Measurements from ENCODE around the gene ACSL1.
"Not testable (repeated sequence)": the region's sequence is repeated elsewhere in the genome, so short reads cannot be mapped to it uniquely, and the experiment has no call there.

ACSL1 gene

GRCh38 chr4:184751585-184751956 is 74.2 kb downstream of the ACSL1 start:
- DNase-seq (ENCODE audit: low read depth) = no peak

- no peak for DNase-seq (ENCODE audit: low read depth)
Measured at GRCh38 chr4:184750926-184751584, 74.7 kb downstream of the ACSL1 start.

- no peak for DNase-seq (ENCODE audit: low read depth)
Measured at GRCh38 chr4:184748251-184748652, 77.5 kb downstream of the ACSL1 start.

GRCh38 chr4:184747034-184747830 is 78.5 kb downstream of the ACSL1 start:
- DNase-seq (ENCODE audit: low read depth) = no peak

GRCh38 chr4:184745831-184746795 is 79.7 kb downstream of the ACSL1 start:
- peak; percentile 70 for DNase-seq (ENCODE audit: low read depth)

- DNase-seq (ENCODE audit: low read depth) = no peak
Measured at GRCh38 chr4:184744236-184744635, 81.5 kb downstream of the ACSL1 start.

- no peak for DNase-seq (ENCODE audit: low read depth)
Measured at GRCh38 chr4:184743650-184744049, 82.1 kb downstream of the ACSL1 start.

- not testable (repeated sequence) for DNase-seq (ENCODE audit: low read depth)
Measured at GRCh38 chr4:184741651-184742050, 84.1 kb downstream of the ACSL1 start.

GRCh38 chr4:184740980-184741391 is 84.8 kb downstream of the ACSL1 start:
- no peak for DNase-seq (ENCODE audit: low read depth)

GRCh38 chr4:184739575-184739974 is 86.2 kb downstream of the ACSL1 start:
- not testable (repeated sequence) for DNase-seq (ENCODE audit: low read depth)

GRCh38 chr4:184734758-184735157 is 91.0 kb downstream of the ACSL1 start:
- no peak for DNase-seq (ENCODE audit: low read depth)

GRCh38 chr4:184733654-184734524 is 91.9 kb downstream of the ACSL1 start, which contains the start of gene CENPU:
Gene CENPU (minus strand): TSS chr4:184734096. CDS start chr4:184734062, 34 bp downstream.
- peak; percentile 89 for DNase-seq (ENCODE audit: low read depth)

- DNase-seq (ENCODE audit: low read depth) = no peak
Measured at GRCh38 chr4:184732126-184732525, 93.6 kb downstream of the ACSL1 start.

- no peak for DNase-seq (ENCODE audit: low read depth)
Measured at GRCh38 chr4:184731056-184731455, 94.7 kb downstream of the ACSL1 start.

- no peak for DNase-seq (ENCODE audit: low read depth)
Measured at GRCh38 chr4:184729946-184730345, 95.8 kb downstream of the ACSL1 start.

GRCh38 chr4:184728858-184729257 is 96.9 kb downstream of the ACSL1 start:
- no peak for DNase-seq (ENCODE audit: low read depth)

- DNase-seq (ENCODE audit: low read depth) = no peak
Measured at GRCh38 chr4:184727430-184727829, 98.3 kb downstream of the ACSL1 start.

GRCh38 chr4:184722798-184723197 is 103.0 kb downstream of the ACSL1 start:
- DNase-seq (ENCODE audit: low read depth) = no peak

GRCh38 chr4:184721254-184721653 is 104.5 kb downstream of the ACSL1 start:
- DNase-seq (ENCODE audit: low read depth) = no peak

- DNase-seq (ENCODE audit: low read depth) = no peak
Measured at GRCh38 chr4:184719407-184719806, 106.4 kb downstream of the ACSL1 start.

GRCh38 chr4:184715526-184715925 is 110.2 kb downstream of the ACSL1 start:
- DNase-seq (ENCODE audit: low read depth) = no peak
